Activated T-cell treated with anti-CD3 and anti-CD28 coated beads, Interleukin-2, amount 50 U/mL, for 72 hours (primary cell): Measurements from ENCODE around the gene ADAMTS8. TPM values are rescaled to one million over a fixed set of nuclear protein-coding genes. Genes with fewer than 3 reads are reported as not detected.
A peak's percentile ranks its signal among the peaks of the same experiment; 100 is the strongest.

Source experiments
- ATAC-seq, 2 donors: fragments of 150-1000 bp; cut with Tn5 transposase; replicated peaks in 1 of 2; 2 replicates each; pipeline ENCODE4 v1.10.0; 2021; ENCODE audit warnings: moderate library complexity in 2 of 2, mild to moderate bottlenecking in 1 of 2
- DNase-seq, 2 donors: peaks; one replicate each; pipeline ENCODE4 v3.0.0; 2021 to 2022; ENCODE audit warnings: mixed read lengths in 1 of 2
- H3K27ac Mint-ChIP-seq: one replicate; pipeline ENCODE4 v1.8.0; 2022; ENCODE audit warnings: mild to moderate bottlenecking, moderate library complexity, mixed read lengths
- H3K27me3 Mint-ChIP-seq: one replicate; pipeline ENCODE4 v1.8.0; 2022; ENCODE audit warnings: low read depth, mixed read lengths
- H3K36me3 Mint-ChIP-seq, 2 donors: one replicate each; pipeline ENCODE4 v1.8.0; 2022; ENCODE audit warnings: mixed read lengths in 2 of 2, mild to moderate bottlenecking in 1 of 2; ENCODE audit not compliant: insufficient read depth in 2 of 2
- H3K4me1 Mint-ChIP-seq: one replicate; pipeline ENCODE4 v1.8.0; 2022; ENCODE audit warnings: low read depth, mixed read lengths
- H3K4me3 Mint-ChIP-seq, 2 donors: one replicate each; pipeline ENCODE4 v1.8.0; 2022; ENCODE audit warnings: mild to moderate bottlenecking in 2 of 2, mixed read lengths in 2 of 2, moderate library complexity in 2 of 2
- H3K9me3 Mint-ChIP-seq, 2 donors: one replicate each; pipeline ENCODE4 v1.8.0; 2022; ENCODE audit warnings: mixed read lengths in 2 of 2
- total RNA-seq, 2 donors: library from RNA; stranded (reverse); gene quantifications; one replicate each; pipeline ENCODE4 v1.2.3, GENCODE V29; 2022

Gene ADAMTS8
- total RNA-seq, 2 donors from 2014 or later = not detected

- no peak overlapping the region for H3K27ac Mint-ChIP-seq
- H3K4me1 Mint-ChIP-seq = peaks cover 14% of the 10 kb centered on the region
- H3K36me3 Mint-ChIP-seq = no peaks in the 10 kb centered on the region
- H3K27me3 Mint-ChIP-seq = peaks cover 7% of the 10 kb centered on the region
- ATAC-seq = no peak
- H3K4me3 Mint-ChIP-seq = no peak overlapping the region
- no peak for DNase-seq
- H3K9me3 Mint-ChIP-seq = no peaks in the 10 kb centered on the region
Observed at GRCh38 chr11:130415731-130416529, 12.5 kb downstream of the ADAMTS8 start.

GRCh38 chr11:130414107-130415080 is 14.0 kb downstream of the ADAMTS8 start:
- DNase-seq (no peak), ATAC-seq (no peak)
- H3K27ac Mint-ChIP-seq = no peak overlapping the region
- peaks cover 14% of the 10 kb centered on the region for H3K4me1 Mint-ChIP-seq
- H3K27me3 Mint-ChIP-seq = no peaks in the 10 kb centered on the region
- no peaks in the 10 kb centered on the region for H3K36me3 Mint-ChIP-seq
- H3K9me3 Mint-ChIP-seq = no peaks in the 10 kb centered on the region
- no peak overlapping the region for H3K4me3 Mint-ChIP-seq

GRCh38 chr11:130413405-130414106 is 14.9 kb downstream of the ADAMTS8 start:
- H3K9me3 Mint-ChIP-seq = no peaks in the 10 kb centered on the region
- H3K27me3 Mint-ChIP-seq = no peaks in the 10 kb centered on the region
- DNase-seq (peak in 1 of 2 donors; percentile 9), ATAC-seq (peak; percentile 85 to 91)
- peaks cover 14% of the 10 kb centered on the region for H3K4me1 Mint-ChIP-seq
- no peak overlapping the region for H3K27ac Mint-ChIP-seq
- H3K36me3 Mint-ChIP-seq = no peaks in the 10 kb centered on the region
- no peak overlapping the region for H3K4me3 Mint-ChIP-seq

GRCh38 chr11:130411223-130411622 is 17.2 kb downstream of the ADAMTS8 start:
- ATAC-seq (no peak), DNase-seq (no peak)
- Mint-ChIP-seq H3K27me3 (no peaks in the 10 kb centered on the region), H3K4me1 (peaks cover 14% of the 10 kb centered on the region), H3K4me3 (no peak overlapping the region), H3K27ac (no peak overlapping the region), H3K9me3 (no peaks in the 10 kb centered on the region), H3K36me3 (no peaks in the 10 kb centered on the region)

GRCh38 chr11:130409594-130410388 is 18.6 kb downstream of the ADAMTS8 start:
- H3K27ac Mint-ChIP-seq = no peak overlapping the region
- no peak overlapping the region for H3K4me3 Mint-ChIP-seq
- peaks cover 14% of the 10 kb centered on the region for H3K4me1 Mint-ChIP-seq
- no peaks in the 10 kb centered on the region for H3K9me3 Mint-ChIP-seq
- H3K36me3 Mint-ChIP-seq = no peaks in the 10 kb centered on the region
- ATAC-seq (no peak), DNase-seq (no peak)
- no peaks in the 10 kb centered on the region for H3K27me3 Mint-ChIP-seq

GRCh38 chr11:130408901-130409300 is 19.5 kb downstream of the ADAMTS8 start:
- no peak for ATAC-seq
- Mint-ChIP-seq H3K27ac (no peak overlapping the region), H3K9me3 (no peaks in the 10 kb centered on the region), H3K4me3 (no peak overlapping the region), H3K36me3 (no peaks in the 10 kb centered on the region), H3K4me1 (peaks cover 10% of the 10 kb centered on the region), H3K27me3 (no peaks in the 10 kb centered on the region)
- DNase-seq = no peak

- Mint-ChIP-seq H3K9me3 (no peaks in the 10 kb centered on the region), H3K4me1 (peaks cover 5% of the 10 kb centered on the region), H3K27me3 (no peaks in the 10 kb centered on the region), H3K27ac (no peak overlapping the region), H3K4me3 (no peak overlapping the region), H3K36me3 (no peaks in the 10 kb centered on the region)
- ATAC-seq (no peak), DNase-seq (no peak)
Observed at GRCh38 chr11:130408401-130408890, 20.0 kb downstream of the ADAMTS8 start.

- Mint-ChIP-seq H3K9me3 (no peaks in the 10 kb centered on the region), H3K36me3 (no peaks in the 10 kb centered on the region), H3K27me3 (no peaks in the 10 kb centered on the region), H3K27ac (no peak overlapping the region), H3K4me1 (peaks cover under 1% of the 10 kb centered on the region), H3K4me3 (no peak overlapping the region)
- no peak for DNase-seq
- ATAC-seq = no peak
Observed at GRCh38 chr11:130407978-130408377, 20.4 kb downstream of the ADAMTS8 start.

- Mint-ChIP-seq H3K4me1 (peaks cover 10% of the 10 kb centered on the region), H3K36me3 (no peaks in the 10 kb centered on the region), H3K27ac (no peak overlapping the region), H3K9me3 (no peaks in the 10 kb centered on the region), H3K4me3 (no peak overlapping the region), H3K27me3 (peaks cover 8% of the 10 kb centered on the region)
- DNase-seq = no peak
- ATAC-seq = no peak
Observed at GRCh38 chr11:130405428-130405827, 23.0 kb downstream of the ADAMTS8 start.

- no peaks in the 10 kb centered on the region for H3K36me3 Mint-ChIP-seq
- H3K9me3 Mint-ChIP-seq = no peaks in the 10 kb centered on the region
- peaks cover 15% of the 10 kb centered on the region for H3K27me3 Mint-ChIP-seq
Observed at GRCh38 chr11:130404727-130405126, 23.7 kb downstream of the ADAMTS8 start.

GRCh38 chr11:130403967-130404366 is 24.4 kb downstream of the ADAMTS8 start:
- Mint-ChIP-seq H3K36me3 (no peaks in the 10 kb centered on the region), H3K27ac (no peak overlapping the region), H3K9me3 (no peaks in the 10 kb centered on the region), H3K4me3 (no peak overlapping the region), H3K4me1 (peaks cover 15% of the 10 kb centered on the region), H3K27me3 (peaks cover 15% of the 10 kb centered on the region)
- ATAC-seq (no peak), DNase-seq (no peak)

More at GRCh38 chr11:130404727-130405126, 23.7 kb downstream of the ADAMTS8 start:
- no peak overlapping the region for H3K27ac Mint-ChIP-seq
- H3K4me3 Mint-ChIP-seq = no peak overlapping the region
- DNase-seq (no peak), ATAC-seq (no peak)
- H3K4me1 Mint-ChIP-seq = peaks cover 15% of the 10 kb centered on the region

GRCh38 chr11:130403271-130403804 is 25.1 kb downstream of the ADAMTS8 start:
- ATAC-seq = peak in 1 of 2 donors; percentile 62

More at GRCh38 chr11:130403271-130403804, 25.1 kb downstream of the ADAMTS8 start:
- no peaks in the 10 kb centered on the region for H3K9me3 Mint-ChIP-seq
- H3K4me1 Mint-ChIP-seq = peaks cover 15% of the 10 kb centered on the region
- no peak overlapping the region for H3K27ac Mint-ChIP-seq
- H3K27me3 Mint-ChIP-seq = peaks cover 20% of the 10 kb centered on the region
- H3K36me3 Mint-ChIP-seq = no peaks in the 10 kb centered on the region
- no peak for DNase-seq
- no peak overlapping the region for H3K4me3 Mint-ChIP-seq
